MCF 10A (cell line): ENCODE measurements around the gene PHYHIPL. TPM values are rescaled to one million over a fixed set of nuclear protein-coding genes. Genes with fewer than 3 reads are reported as not detected.
A peak's percentile ranks its signal among the peaks of the same experiment; 100 is the strongest.

Experiments used
- BruUV-seq: library from RNA; stranded (reverse); fragments of 400-500 nt; replicated peaks from 2 replicates; lab custom pipeline; 2021; lab: Mats Ljungman, UMichigan
- CTCF ChIA-PET: fragments of 300-600 bp; sonication (Branson Sonifier 250); formaldehyde crosslinking; extraction: SDS; loops from one replicate; lab custom pipeline; 2021; ENCODE audit warnings: antibody characterized with exemption, inconsistent platforms; lab: Yijun Ruan, JAX
- POLR2A ChIA-PET: fragments of 300-600, 350-650 bp; sonication (Branson Sonifier 250); formaldehyde crosslinking; extraction: SDS; loops from one replicate; lab custom pipeline; 2020; ENCODE audit warnings: antibody characterized with exemption, inconsistent platforms; lab: Yijun Ruan, JAX
- DNase-seq: peaks from one replicate; pipeline ENCODE4 v3.0.0-alpha.2; 2018; ENCODE audit not compliant: unreplicated experiment
- H3K27ac Mint-ChIP-seq: one replicate; pipeline ENCODE4 v1.8.0; 2022; ENCODE audit warnings: mild to moderate bottlenecking, low read depth, mixed read lengths; ENCODE audit not compliant: unreplicated experiment
- H3K27me3 Mint-ChIP-seq: one replicate; pipeline ENCODE4 v1.8.0; 2022; ENCODE audit warnings: mixed read lengths; ENCODE audit not compliant: insufficient read depth, unreplicated experiment
- H3K36me3 Mint-ChIP-seq: one replicate; pipeline ENCODE4 v1.8.0; 2022; ENCODE audit warnings: mild to moderate bottlenecking, moderate library complexity, mixed read lengths; ENCODE audit not compliant: insufficient read depth, unreplicated experiment
- H3K4me1 Mint-ChIP-seq: one replicate; pipeline ENCODE4 v1.8.0; 2022; ENCODE audit warnings: mixed read lengths; ENCODE audit not compliant: insufficient read depth, unreplicated experiment
- H3K4me3 Mint-ChIP-seq: one replicate; pipeline ENCODE4 v1.8.0; 2022; ENCODE audit warnings: mild to moderate bottlenecking, moderate library complexity, mixed read lengths; ENCODE audit not compliant: unreplicated experiment
- H3K9me3 Mint-ChIP-seq: one replicate; pipeline ENCODE4 v1.8.0; 2022; ENCODE audit warnings: mixed read lengths; ENCODE audit not compliant: unreplicated experiment
- CTCF ChIP-seq: fragments of 200-600 bp; IDR thresholded peaks from one replicate; pipeline ENCODE4 v1.8.0; 2022; ENCODE audit warnings: antibody characterized with exemption, mild to moderate bottlenecking; ENCODE audit not compliant: unreplicated experiment
- intact Hi-C: fragments of 100-400 bp; cut with micrococcal nuclease; formaldehyde crosslinking; loops from 2 replicates; pipeline ENCODE4 v1.14.1; 2022
- total RNA-seq: library from RNA; stranded (reverse); gene quantifications from 2 replicates; pipeline ENCODE4 v1.2.3, GENCODE V29; 2022

PHYHIPL gene
- total RNA-seq, 1 experiment from 2014 or later = not detected

GRCh38 chr10:59240582-59241183 is 64.2 kb downstream of the PHYHIPL start:
- no peaks in the 10 kb centered on the region for H3K4me1 Mint-ChIP-seq
- TF ChIP-seq CTCF = peak; percentile 58
- H3K27me3 Mint-ChIP-seq = peaks cover 79% of the 10 kb centered on the region
- no peak overlapping the region for H3K4me3 Mint-ChIP-seq
- no TSS peak for BruUV-seq
- ChIA-PET CTCF (interaction anchor here (0.6 to 6.3 kb wide), 10 partner anchors 72 to 540 kb away, joined by 3 to 92 read pairs (median 4); no protein-coding TSS in a partner anchor), POLR2A (interaction anchor here (1.3 kb wide), 1 partner anchor 381 kb away, joined by 3 read pairs; no protein-coding TSS in a partner anchor)
- no peak overlapping the region for H3K27ac Mint-ChIP-seq
- H3K36me3 Mint-ChIP-seq = no peaks in the 10 kb centered on the region
- intact Hi-C loops = loop anchor here (1.0 to 10.0 kb wide), 4 partner anchors 225 to 564 kb away; no protein-coding TSS in a partner anchor
- peak; percentile 56 for DNase-seq
- no peaks in the 10 kb centered on the region for H3K9me3 Mint-ChIP-seq

- no peak for DNase-seq
- H3K27ac Mint-ChIP-seq = no peak overlapping the region
- no peak for TF ChIP-seq CTCF
- intact Hi-C loops = loop anchor here (10.0 kb wide), 1 partner anchor 563 kb away; no protein-coding TSS in a partner anchor
- no peaks in the 10 kb centered on the region for H3K4me1 Mint-ChIP-seq
- peaks cover 73% of the 10 kb centered on the region for H3K27me3 Mint-ChIP-seq
- ChIA-PET CTCF (interaction anchor here (0.6 kb wide), 1 partner anchor 391 kb away, joined by 3 read pairs; no protein-coding TSS in a partner anchor), POLR2A (no interaction called here)
- H3K4me3 Mint-ChIP-seq = no peak overlapping the region
- no TSS peak for BruUV-seq
- H3K36me3 Mint-ChIP-seq = no peaks in the 10 kb centered on the region
- no peaks in the 10 kb centered on the region for H3K9me3 Mint-ChIP-seq
Observed at GRCh38 chr10:59242057-59242456, 65.6 kb downstream of the PHYHIPL start.

- ChIA-PET POLR2A (no interaction called here), CTCF (interaction anchor here (1.0 to 2.1 kb wide), 3 partner anchors 189 to 379 kb away, joined by 3 to 14 read pairs (median 4); no protein-coding TSS in a partner anchor)
- intact Hi-C loops = loop anchor here (10.0 kb wide), 1 partner anchor 562 kb away; no protein-coding TSS in a partner anchor
- Mint-ChIP-seq H3K9me3 (no peaks in the 10 kb centered on the region), H3K27me3 (peaks cover 75% of the 10 kb centered on the region), H3K4me1 (no peaks in the 10 kb centered on the region), H3K4me3 (no peak overlapping the region), H3K36me3 (no peaks in the 10 kb centered on the region), H3K27ac (no peak overlapping the region)
- TF ChIP-seq CTCF = no peak
- DNase-seq = no peak
- BruUV-seq = no TSS peak
Observed at GRCh38 chr10:59242991-59243390, 66.5 kb downstream of the PHYHIPL start.

GRCh38 chr10:59243611-59244195 is 67.3 kb downstream of the PHYHIPL start:
- CTCF ChIA-PET = interaction anchor here (0.6 to 2.1 kb wide), 4 partner anchors 337 to 812 kb away, joined by 3 to 14 read pairs (median 3); no protein-coding TSS in a partner anchor
- H3K27ac Mint-ChIP-seq = no peak overlapping the region
- no peaks in the 10 kb centered on the region for H3K9me3 Mint-ChIP-seq
- POLR2A ChIA-PET = no interaction called here
- no peaks in the 10 kb centered on the region for H3K4me1 Mint-ChIP-seq
- H3K36me3 Mint-ChIP-seq = no peaks in the 10 kb centered on the region
- no peak for DNase-seq
- intact Hi-C loops = loop anchor here (10.0 kb wide), 1 partner anchor 561 kb away; no protein-coding TSS in a partner anchor
- no TSS peak for BruUV-seq
- peaks cover 75% of the 10 kb centered on the region for H3K27me3 Mint-ChIP-seq
- H3K4me3 Mint-ChIP-seq = no peak overlapping the region
- no peak for TF ChIP-seq CTCF
